HCT116 (cell line): ENCODE data around the gene PCDH1. TPM values are rescaled to one million over a fixed set of nuclear protein-coding genes. Genes with fewer than 3 reads are reported as not detected.

ENCODE experiments used
- ATAC-seq: fragments of 200-7000 bp; cut with Tn5 transposase; 2 replicates; pipeline ENCODE4 v1.9.1; 2020; ENCODE audit warnings: mild to moderate bottlenecking, moderate library complexity
- BruUV-seq: library from RNA; stranded (reverse); fragments of 400-500 nt; replicated peaks from 2 replicates; lab custom pipeline; 2021; lab: Mats Ljungman, UMichigan
- CTCF ChIA-PET: fragments of 300-600 bp; sonication (Branson Sonifier 250); formaldehyde crosslinking; loops from one replicate; lab custom pipeline; 2021; ENCODE audit warnings: antibody characterized with exemption; lab: Charles Lee
- POLR2A ChIA-PET: fragments of 300-600, 350-600 bp; sonication (Branson Sonifier 250); formaldehyde crosslinking; loops from one replicate; lab custom pipeline; 2021; ENCODE audit warnings: antibody characterized with exemption; lab: Charles Lee
- RAD21 ChIA-PET, 2 experiments: fragments of 300-600 bp; sonication (Branson Sonifier 250); formaldehyde crosslinking; loops; one replicate each; lab custom pipeline; 2023; ENCODE audit warnings: low total read pairs in 2 of 2; ENCODE audit not compliant: uncharacterized antibody in 2 of 2, unreplicated experiment in 2 of 2, low non-redundant PET in 1 of 2; lab: Charles Lee
- DNase-seq: peaks from one replicate; pipeline ENCODE4 v3.0.0-alpha.2; 2010; ENCODE audit warnings: low read depth, low spot score
- H2AFZ ChIP-seq: fragments of 200-600 bp; shearing (Covaris generic), sonication (generic); 2 replicates; pipeline ENCODE4 v1.6.1; 2017; ENCODE audit warnings: low read depth, mixed run types, mixed read lengths, antibody characterized with exemption, low read length; ENCODE audit not compliant: poor library complexity, severe bottlenecking
- H3K27ac ChIP-seq: 2 replicates; pipeline ENCODE4 v1.5.1; 2012; ENCODE audit warnings: low read depth, low read length
- H3K27me3 ChIP-seq: fragments of 200-600 bp; sonication (generic); 2 replicates; pipeline ENCODE4 v1.6.1; 2016; ENCODE audit warnings: mixed run types, low read length, mixed read lengths; ENCODE audit not compliant: insufficient read depth
- H3K36me3 ChIP-seq, 2 experiments: fragments of 200-500 bp in 1 of 2; fragments of 200-600 bp in 1 of 2; sonication (Bioruptor generic) in 1 of 2; sonication (generic) in 1 of 2; 2 replicates each; pipeline versions ENCODE4 v1.5.1 to v1.6.1; 2014 to 2016; ENCODE audit warnings: low read length in 2 of 2, inconsistent platforms in 1 of 2, mixed read lengths in 1 of 2, mixed run types in 1 of 2; ENCODE audit not compliant: insufficient read depth in 2 of 2, control insufficient read depth in 1 of 2
- H3K4me1 ChIP-seq, 2 experiments: fragments of 200-600 bp in 1 of 2; sonication (generic) in 1 of 2; 2 replicates each; pipeline versions ENCODE4 v1.5.1 to v1.6.1; 2012 to 2017; ENCODE audit warnings: low read length in 2 of 2, inconsistent platforms in 1 of 2, mild to moderate bottlenecking in 1 of 2, mixed read lengths in 1 of 2, mixed run types in 1 of 2, moderate library complexity in 1 of 2; ENCODE audit not compliant: insufficient read depth in 2 of 2, control insufficient read depth in 1 of 2
- H3K4me2 ChIP-seq: fragments of 200-600 bp; sonication (generic); 2 replicates; pipeline ENCODE4 v1.6.1; 2017; ENCODE audit warnings: mixed run types, low read length, mixed read lengths
- H3K4me3 ChIP-seq, 2 experiments: fragments of 200-600 bp in 1 of 2; sonication (generic) in 1 of 2; replicated peaks in 1 of 2; 2 replicates each; pipeline ENCODE4 v1.5.1; 2011 to 2016; ENCODE audit warnings: low read length in 2 of 2, control low read depth in 1 of 2, low read depth in 1 of 2, mild to moderate bottlenecking in 1 of 2, mixed read lengths in 1 of 2, mixed run types in 1 of 2
- H3K79me2 ChIP-seq: fragments of 200-600 bp; sonication (generic); 2 replicates; pipeline ENCODE4 v1.6.1; 2017; ENCODE audit warnings: mild to moderate bottlenecking, mixed run types, low read length, moderate library complexity, mixed read lengths; ENCODE audit not compliant: insufficient read depth
- H3K9ac ChIP-seq: fragments of 200-600 bp; sonication (generic); 2 replicates; pipeline ENCODE4 v1.6.1; 2016; ENCODE audit warnings: low read length, mixed read lengths
- H3K9me2 ChIP-seq: fragments of 200-600 bp; sonication (generic), shearing (Covaris generic); 2 replicates; pipeline ENCODE4 v1.6.1; 2017; ENCODE audit warnings: mixed run types, mild to moderate bottlenecking, moderate library complexity; ENCODE audit not compliant: insufficient read depth
- H3K9me3 ChIP-seq, 2 experiments: fragments of 200-500 bp in 1 of 2; fragments of 200-600 bp in 1 of 2; sonication (Bioruptor generic) in 1 of 2; sonication (generic) in 1 of 2; 2 replicates each; pipeline ENCODE4 v1.6.1; 2014 to 2017; ENCODE audit warnings: low read length in 2 of 2, mixed read lengths in 2 of 2, inconsistent platforms in 1 of 2, low read depth in 1 of 2, mild to moderate bottlenecking in 1 of 2, mixed run types in 1 of 2, moderate library complexity in 1 of 2; ENCODE audit not compliant: control insufficient read depth in 1 of 2, insufficient read depth in 1 of 2
- H4K20me1 ChIP-seq: fragments of 200-600 bp; sonication (generic), shearing (Covaris generic); 2 replicates; pipeline ENCODE4 v1.6.1; 2017; ENCODE audit warnings: mixed run types, mild to moderate bottlenecking, moderate library complexity; ENCODE audit not compliant: insufficient read depth
- CEBPB ChIP-seq: IDR thresholded peaks from 2 replicates; pipeline ENCODE4 v1.6.1; 2012; ENCODE audit warnings: low read depth
- CTCF ChIP-seq, 3 experiments: fragments of 200-600 bp in 1 of 3; sonication (generic) in 1 of 3; IDR thresholded peaks in 2 of 3; conservative IDR thresholded peaks in 1 of 3; 2 replicates each; pipeline ENCODE4 v1.5.1; 2012 to 2017; ENCODE audit warnings: low read depth in 2 of 3, low read length in 2 of 3, antibody characterized with exemption in 1 of 3, borderline replicate concordance in 1 of 3, control low read depth in 1 of 3, mild to moderate bottlenecking in 1 of 3, mixed read lengths in 1 of 3, mixed run types in 1 of 3, moderate library complexity in 1 of 3; ENCODE audit not compliant: insufficient read depth in 1 of 3
- EGR1 ChIP-seq: IDR thresholded peaks from 2 replicates; pipeline ENCODE4 v1.6.1; 2012; ENCODE audit warnings: low read depth
- EZH2 ChIP-seq: fragments of 200-600 bp; sonication (generic); IDR thresholded peaks from 2 replicates; pipeline ENCODE4 v1.6.1; 2017; ENCODE audit warnings: antibody characterized with exemption, mixed run types
- EZH2phosphoT487 ChIP-seq: fragments of 200-600 bp; IDR thresholded peaks from 2 replicates; pipeline ENCODE4 v1.6.1; 2018; ENCODE audit warnings: antibody characterized with exemption, borderline replicate concordance
- FOSL1 ChIP-seq: IDR thresholded peaks from 2 replicates; pipeline ENCODE4 v1.6.1; 2012; ENCODE audit warnings: low read depth
- JUND ChIP-seq: IDR thresholded peaks from 2 replicates; pipeline ENCODE4 v1.6.1; 2012
- MAX ChIP-seq: IDR thresholded peaks from 2 replicates; pipeline ENCODE4 v1.6.1; 2012
- POLR2A ChIP-seq: IDR thresholded peaks from 2 replicates; pipeline ENCODE4 v1.7.0; 2011; ENCODE audit warnings: borderline replicate concordance; ENCODE audit not compliant: insufficient read depth, insufficient read length; ENCODE audit errors: extremely low read depth
- REST ChIP-seq: IDR thresholded peaks from 2 replicates; pipeline ENCODE4 v1.6.1; 2012; ENCODE audit warnings: low read depth
- SIN3A ChIP-seq: IDR thresholded peaks from 2 replicates; pipeline ENCODE4 v1.6.1; 2012; ENCODE audit warnings: low read depth
- SP1 ChIP-seq: IDR thresholded peaks from 2 replicates; pipeline ENCODE4 v1.6.1; 2012; ENCODE audit warnings: low read depth
- SRF ChIP-seq: IDR thresholded peaks from 2 replicates; pipeline ENCODE4 v1.6.1; 2012; ENCODE audit warnings: low read depth
- ZBTB33 ChIP-seq: IDR thresholded peaks from 2 replicates; pipeline ENCODE4 v1.6.1; 2011; ENCODE audit warnings: mild to moderate bottlenecking, low read length, moderate library complexity; ENCODE audit not compliant: insufficient replicate concordance; ENCODE audit errors: extremely low read depth
- ZFX ChIP-seq: fragments of 450-650 bp; IDR thresholded peaks from 2 replicates; pipeline ENCODE4 v1.6.1; 2017
- ZNF274 ChIP-seq: fragments of 200-500 bp; sonication (Bioruptor generic); IDR thresholded peaks from 2 replicates; pipeline ENCODE4 v1.6.1; 2014; ENCODE audit warnings: mild to moderate bottlenecking, low read depth, low read length, inconsistent platforms
- intact Hi-C: fragments of 100-400 bp; cut with micrococcal nuclease; formaldehyde crosslinking; loops from 2 replicates; pipeline ENCODE4 v1.10.0; 2022
- total RNA-seq: library from RNA; stranded (reverse); gene quantifications from one replicate; pipeline ENCODE4 v1.2.1, GENCODE V29; 2021; ENCODE audit not compliant: unreplicated experiment

PCDH1 gene
- total RNA-seq, 1 experiment from 2014 or later: 24.2 TPM

- TF ChIP-seq SIN3A: no peak
- TF ChIP-seq CTCF (IDR thresholded peaks at IDR 0.05 in 2 of 3, conservative IDR thresholded peaks at IDR 0.05 in 1 of 3; ENCODE audit: borderline replicate concordance in 1 of 3, insufficient read depth in 1 of 3, low read depth in 2 of 3, low read length in 2 of 3): no peak
- TF ChIP-seq ZBTB33: no peak
- TF ChIP-seq, all 23 proteins: peak for 0
Measured at GRCh38 chr5:141840280-141840812, 37.9 kb downstream of the PCDH1 start (continued).

- no peak overlapping the region for H3K27ac ChIP-seq
- TF ChIP-seq ZFX (no peak), EZH2phosphoT487 (no peak), SP1 (no peak), ZNF274 (no peak), ZBTB33 (no peak), EGR1 (no peak), MAX (no peak), JUND (no peak), POLR2A (no peak), SRF (no peak), EZH2 (no peak), FOSL1 (no peak), CEBPB (no peak), REST (no peak)
Measured at GRCh38 chr5:141839015-141839513, 39.1 kb downstream of the PCDH1 start.

More at GRCh38 chr5:141839015-141839513, 39.1 kb downstream of the PCDH1 start:
- Histone ChIP-seq H3K4me2 (no peak overlapping the region), H3K9me2 (no peaks in the 10 kb centered on the region), H3K79me2 (no peaks in the 10 kb centered on the region), H3K27me3 (no peaks in the 10 kb centered on the region), H3K9ac (no peak overlapping the region), H4K20me1 (no peaks in the 10 kb centered on the region), H2AFZ (no peak overlapping the region), H3K36me3 (no peaks in the 10 kb centered on the region), H3K4me1 (peaks cover 12 to 34% of the 10 kb centered on the region in 2 experiments), H3K4me3 (no peak overlapping the region), H3K9me3 (no peaks in the 10 kb centered on the region)
- DNase-seq: no peak
- intact Hi-C loops: no loop called here
- BruUV-seq: no TSS peak
- POLR2A ChIA-PET: no interaction called here
- CTCF ChIA-PET: interaction anchor here (1.1 kb wide), 1 partner anchor 81 kb away, joined by 4 read pairs; no protein-coding TSS in a partner anchor
- no peak for ATAC-seq
- RAD21 ChIA-PET: no interaction called here
